ENCODE data around the gene MYH10.

MYH10 gene

GRCh38 chr17:8453326-8453725 lies 177.2 kb downstream of the MYH10 start:
- TF ChIP-seq, protein P1, sequence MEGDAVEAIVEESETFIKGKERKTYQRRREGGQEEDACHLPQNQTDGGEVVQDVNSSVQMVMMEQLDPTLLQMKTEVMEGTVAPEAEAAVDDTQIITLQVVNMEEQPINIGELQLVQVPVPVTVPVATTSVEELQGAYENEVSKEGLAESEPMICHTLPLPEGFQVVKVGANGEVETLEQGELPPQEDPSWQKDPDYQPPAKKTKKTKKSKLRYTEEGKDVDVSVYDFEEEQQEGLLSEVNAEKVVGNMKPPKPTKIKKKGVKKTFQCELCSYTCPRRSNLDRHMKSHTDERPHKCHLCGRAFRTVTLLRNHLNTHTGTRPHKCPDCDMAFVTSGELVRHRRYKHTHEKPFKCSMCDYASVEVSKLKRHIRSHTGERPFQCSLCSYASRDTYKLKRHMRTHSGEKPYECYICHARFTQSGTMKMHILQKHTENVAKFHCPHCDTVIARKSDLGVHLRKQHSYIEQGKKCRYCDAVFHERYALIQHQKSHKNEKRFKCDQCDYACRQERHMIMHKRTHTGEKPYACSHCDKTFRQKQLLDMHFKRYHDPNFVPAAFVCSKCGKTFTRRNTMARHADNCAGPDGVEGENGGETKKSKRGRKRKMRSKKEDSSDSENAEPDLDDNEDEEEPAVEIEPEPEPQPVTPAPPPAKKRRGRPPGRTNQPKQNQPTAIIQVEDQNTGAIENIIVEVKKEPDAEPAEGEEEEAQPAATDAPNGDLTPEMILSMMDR (IDR thresholded peaks at IDR 0.05; ENCODE audit: insufficient read depth, low read depth, low read length, missing control alignments): no peak
- no peak overlapping the region for H3K4me3 ChIP-seq (ENCODE audit: low read length)
- no peak for DNase-seq (ENCODE audit: low read depth)

DNA sequence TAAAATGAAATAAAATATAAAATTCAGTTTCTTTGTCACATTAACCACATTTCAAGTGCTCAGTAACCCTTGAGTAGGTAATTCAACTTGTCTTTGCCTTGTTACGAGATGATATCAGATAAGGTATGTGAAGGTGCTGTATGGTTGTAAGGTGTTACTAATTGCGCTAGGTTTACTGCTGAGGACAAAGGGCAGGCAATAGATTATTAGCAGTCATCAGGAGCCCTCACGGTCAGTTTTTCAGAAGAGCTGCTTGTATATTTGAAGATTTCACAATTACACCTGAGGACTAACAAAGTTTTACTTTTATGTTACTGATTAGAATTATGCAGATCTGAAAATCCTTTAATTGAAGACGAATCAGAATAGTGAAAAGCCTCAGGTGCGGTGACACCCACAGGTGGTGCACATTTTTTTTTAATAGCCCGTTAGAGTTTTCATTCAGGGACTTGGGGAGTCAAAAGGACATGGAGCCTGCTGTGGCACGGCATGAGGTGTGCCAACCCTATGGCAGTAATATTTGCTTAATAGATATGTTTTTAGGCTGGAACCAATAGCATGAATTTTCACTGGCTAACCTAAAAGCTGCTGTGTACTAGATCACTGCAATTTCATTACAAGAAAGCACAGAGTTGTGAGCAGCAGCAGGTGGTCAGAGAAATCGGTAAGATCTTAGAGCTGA lies 178.5 kb downstream of the MYH10 start:
- no peak for DNase-seq (ENCODE audit: low read depth)
- no peak overlapping the region for H3K4me3 ChIP-seq (ENCODE audit: low read length)
- TF ChIP-seq, protein P1 (IDR thresholded peaks at IDR 0.05; ENCODE audit: insufficient read depth, low read depth, low read length, missing control alignments): no peak

DNA sequence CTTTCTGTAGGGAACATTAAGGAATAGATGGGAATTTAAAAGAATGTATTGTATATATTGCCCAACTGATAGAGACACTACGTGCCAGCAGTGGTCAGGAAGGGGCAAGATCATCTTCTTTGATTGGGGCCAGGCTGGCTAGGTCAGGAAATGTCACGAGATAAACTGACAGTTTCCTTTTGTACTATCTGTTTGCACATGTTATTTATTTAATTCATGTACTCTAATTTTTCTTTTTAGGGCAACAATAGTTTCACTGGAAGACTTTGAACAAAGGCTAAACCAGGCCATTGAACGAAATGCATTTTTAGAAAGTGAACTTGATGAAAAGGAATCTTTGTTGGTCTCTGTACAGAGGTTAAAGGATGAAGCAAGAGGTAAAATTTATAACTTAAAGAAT lies 182.2 kb downstream of the MYH10 start:
- no peak overlapping the region for H3K4me3 ChIP-seq (ENCODE audit: low read length)
- TF ChIP-seq, protein P1 (IDR thresholded peaks at IDR 0.05; ENCODE audit: insufficient read depth, low read depth, low read length, missing control alignments): no peak
- DNase-seq (ENCODE audit: low read depth): no peak

DNA sequence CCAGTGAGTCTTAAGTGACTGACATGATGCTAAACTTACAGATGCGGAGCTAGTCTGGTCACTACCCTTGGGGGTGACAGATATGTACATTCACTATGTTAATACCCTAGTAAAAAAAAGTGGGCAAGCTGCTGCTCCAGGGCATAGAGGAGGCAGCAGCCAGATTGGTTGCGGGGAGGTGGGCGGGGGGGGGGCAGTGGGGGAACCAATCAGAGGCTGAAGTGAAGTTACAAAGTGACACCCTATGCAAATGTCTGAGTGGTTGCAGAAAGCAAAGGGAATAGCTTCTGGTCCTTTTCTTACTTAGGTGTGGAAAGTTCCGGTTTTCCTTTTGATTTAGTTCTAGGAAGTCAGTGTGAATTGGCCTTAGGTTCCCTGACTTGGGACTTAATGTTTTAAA lies 182.7 kb downstream of the MYH10 start:
- peak; percentile 21 for DNase-seq (ENCODE audit: low read depth)
- H3K4me3 ChIP-seq (ENCODE audit: low read length): no peak overlapping the region

GRCh38 chr17:8445536-8445935 lies 185.0 kb downstream of the MYH10 start:
- H3K4me3 ChIP-seq (ENCODE audit: low read length): no peak overlapping the region
- no peak for DNase-seq (ENCODE audit: low read depth)
- TF ChIP-seq, protein P1 (IDR thresholded peaks at IDR 0.05; ENCODE audit: insufficient read depth, low read depth, low read length, missing control alignments): no peak

More for the DNA sequence above, 182.7 kb downstream of the MYH10 start:
- TF ChIP-seq, protein P1 (IDR thresholded peaks at IDR 0.05; ENCODE audit: insufficient read depth, low read depth, low read length, missing control alignments): no peak

DNA sequence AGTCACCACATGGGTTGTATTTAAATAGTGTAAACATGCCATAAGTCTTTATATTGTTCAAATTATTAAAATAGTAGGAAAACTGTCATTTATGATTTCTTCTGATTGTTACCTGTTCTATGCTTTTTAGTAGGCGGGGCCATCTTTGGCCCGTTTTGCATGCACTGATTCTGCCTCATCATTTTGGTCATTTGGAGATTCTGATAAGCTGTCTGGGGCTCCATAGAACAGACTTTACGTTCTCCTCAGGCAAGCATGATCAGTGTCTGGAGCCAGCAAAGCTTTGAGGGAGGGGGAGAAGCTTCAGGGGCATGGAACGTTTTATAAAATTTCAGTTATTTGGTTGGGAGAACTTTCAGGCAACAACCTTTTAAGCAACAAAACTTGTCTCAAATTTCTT lies 186.0 kb downstream of the MYH10 start:
- TF ChIP-seq, protein P1 (IDR thresholded peaks at IDR 0.05; ENCODE audit: insufficient read depth, low read depth, low read length, missing control alignments): no peak
- no peak overlapping the region for H3K4me3 ChIP-seq (ENCODE audit: low read length)
- no peak for DNase-seq (ENCODE audit: low read depth)

DNA sequence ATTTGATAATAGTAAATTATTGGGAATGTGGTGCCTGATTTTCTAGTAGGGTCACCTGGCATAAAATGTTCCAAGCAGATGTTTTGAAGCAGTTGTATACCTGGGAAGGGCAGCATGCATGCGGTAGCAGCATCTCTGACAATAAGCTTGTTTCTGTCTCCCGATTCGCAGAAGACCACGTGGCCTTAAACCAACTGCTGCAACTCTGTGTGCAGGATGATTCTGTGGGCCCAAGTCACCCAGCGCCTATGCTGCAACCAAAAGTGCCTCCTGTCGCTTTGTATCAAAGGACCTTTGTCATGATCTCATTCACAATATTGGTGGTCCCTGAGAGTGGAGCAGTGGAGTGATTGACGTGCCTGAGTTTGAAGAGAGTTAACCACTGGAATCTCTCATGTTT lies 186.8 kb downstream of the MYH10 start:
- H3K4me3 ChIP-seq (ENCODE audit: low read length): no peak overlapping the region
- TF ChIP-seq, protein P1 (IDR thresholded peaks at IDR 0.05; ENCODE audit: insufficient read depth, low read depth, low read length, missing control alignments): no peak
- DNase-seq (ENCODE audit: low read depth): no peak

Measured in epithelial cell of esophagus (primary cell).